ENCODE data around the gene ZNF423.

- no peak for TF ChIP-seq CTCF (conservative IDR thresholded peaks at IDR 0.05; ENCODE audit: low read depth, low read length)
- no peak for TF ChIP-seq EZH2 (IDR thresholded peaks at IDR 0.05; ENCODE audit: borderline replicate concordance, low read depth, low read length, poor library complexity, severe bottlenecking)
Observed at GRCh38 chr16:49608098-49608497, 247.8 kb downstream of the ZNF423 start.
